Skin epidermis (tissue), 12 donors: ENCODE data around the gene ADGRL3.

ENCODE experiments used
- H3K27ac ChIP-seq, 21 experiments: fragments of 200-600 bp; sonication (generic) in 11 of 21; one replicate each; pipeline ENCODE4 v1.5.0; 2020; ENCODE audit warnings: mild to moderate bottlenecking in 3 of 21, inconsistent platforms in 2 of 21, moderate library complexity in 2 of 21
- H3K4me3 ChIP-seq, 7 experiments: fragments of 200-600 bp; sonication (generic) in 2 of 7; one replicate each; pipeline ENCODE4 v1.5.0; 2020; ENCODE audit warnings: inconsistent platforms in 2 of 7, mild to moderate bottlenecking in 2 of 7, moderate library complexity in 1 of 7

ADGRL3 gene

DNA sequence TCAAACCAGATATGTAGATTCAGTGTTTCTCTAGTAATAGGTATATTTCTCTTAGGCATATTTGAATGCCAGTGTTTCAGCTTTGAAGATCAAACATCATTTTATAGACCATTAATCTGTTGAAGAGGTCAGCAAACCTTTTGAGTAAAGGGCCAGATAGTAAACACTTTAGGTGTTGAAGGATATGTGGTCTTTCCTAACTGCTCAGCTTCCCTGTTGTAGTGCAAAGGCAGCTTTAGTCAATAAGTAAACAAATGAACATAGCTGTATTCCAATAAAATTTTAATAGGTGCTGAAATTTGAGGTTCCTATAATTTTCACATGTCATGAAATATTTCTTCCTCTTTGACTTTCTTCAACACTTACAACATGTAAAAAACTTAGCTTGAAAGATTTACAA lies 201.6 kb downstream of the ADGRL3 start:
- no peak overlapping the region for H3K4me3 ChIP-seq
- no peak overlapping the region for H3K27ac ChIP-seq

DNA sequence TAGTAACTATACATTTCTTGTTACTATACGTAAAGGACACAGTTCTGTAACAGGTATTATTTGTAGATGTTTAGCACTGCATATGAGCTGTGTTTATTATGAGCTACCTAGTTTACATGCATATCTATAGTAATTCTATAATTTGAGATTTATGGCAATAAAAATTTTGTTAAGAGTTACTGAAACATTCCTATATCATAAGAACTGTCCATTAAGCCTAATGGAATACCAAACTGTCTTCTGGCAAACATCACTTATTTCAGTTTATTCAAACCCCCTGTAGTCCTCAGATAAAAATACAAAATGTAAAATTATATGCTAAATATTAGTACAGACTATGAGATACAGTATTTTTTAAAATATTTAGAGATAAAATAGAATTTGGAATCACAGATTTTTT lies 205.2 kb downstream of the ADGRL3 start:
- Histone ChIP-seq H3K27ac (no peak overlapping the region), H3K4me3 (no peak overlapping the region)

DNA sequence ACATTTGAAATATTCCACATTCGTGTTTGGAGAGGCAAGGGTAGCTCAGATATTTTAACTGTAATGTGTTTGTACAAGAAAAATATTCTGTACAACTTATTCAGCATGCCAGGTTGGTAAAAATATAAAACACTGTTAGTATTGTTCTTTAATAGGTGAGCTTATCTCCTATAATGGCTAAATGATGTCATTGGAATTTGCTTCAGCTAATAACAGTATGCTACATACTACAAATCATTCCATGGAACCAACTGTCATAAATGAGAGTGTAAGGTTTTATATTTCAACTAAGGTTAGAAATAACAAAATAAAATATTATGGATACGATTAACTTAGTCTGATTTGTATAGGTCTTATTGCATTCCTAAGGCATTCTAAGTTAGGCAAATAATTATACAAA lies 206.6 kb downstream of the ADGRL3 start:
- Histone ChIP-seq H3K27ac (no peak overlapping the region), H3K4me3 (no peak overlapping the region)

DNA sequence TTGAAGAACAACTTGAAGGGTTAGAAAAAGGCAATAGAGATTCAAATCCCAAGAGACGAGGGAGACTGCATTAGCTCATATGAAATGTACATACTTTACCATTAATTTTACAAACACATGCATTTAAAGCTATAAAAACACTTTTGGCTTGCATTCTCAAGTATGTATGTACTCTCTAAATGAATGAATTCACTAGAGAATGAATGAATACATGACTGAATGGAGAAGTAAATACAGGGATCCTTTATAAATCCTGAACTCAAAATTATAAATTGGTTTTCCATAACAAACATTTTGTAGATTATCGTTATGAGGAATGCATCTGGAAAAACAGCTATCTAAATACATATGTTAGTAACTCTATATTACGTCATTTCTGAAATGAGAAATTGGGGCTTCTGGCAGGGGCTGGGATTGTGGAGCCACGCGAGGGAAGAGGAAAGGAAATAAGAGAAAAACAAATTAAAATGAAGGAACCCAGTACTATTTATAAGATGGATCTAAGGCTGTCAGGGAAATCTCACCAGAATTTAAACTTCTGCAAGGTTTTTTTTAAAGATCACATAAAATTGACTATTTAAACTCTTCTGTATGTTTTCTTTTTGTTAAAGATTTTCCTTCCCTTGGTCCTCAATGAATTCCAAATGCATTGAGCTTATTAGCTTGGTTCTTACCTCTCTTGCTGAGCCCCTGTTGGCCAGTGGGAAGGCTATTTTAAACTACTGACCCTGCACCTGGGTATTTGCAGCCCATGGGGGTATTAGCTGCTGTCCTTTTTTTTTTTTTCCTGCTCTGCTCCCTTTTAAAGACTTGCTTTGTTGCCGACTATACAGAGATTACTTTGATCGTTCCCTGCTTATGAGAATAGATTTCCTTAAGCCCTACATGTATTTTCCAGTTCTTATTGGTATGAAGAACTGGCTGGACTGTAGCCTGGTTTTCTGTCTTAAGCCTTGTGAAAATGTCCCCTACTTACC lies 207.8 kb downstream of the ADGRL3 start:
- no peak overlapping the region for H3K4me3 ChIP-seq
- H3K27ac ChIP-seq, result no peak overlapping the region

DNA sequence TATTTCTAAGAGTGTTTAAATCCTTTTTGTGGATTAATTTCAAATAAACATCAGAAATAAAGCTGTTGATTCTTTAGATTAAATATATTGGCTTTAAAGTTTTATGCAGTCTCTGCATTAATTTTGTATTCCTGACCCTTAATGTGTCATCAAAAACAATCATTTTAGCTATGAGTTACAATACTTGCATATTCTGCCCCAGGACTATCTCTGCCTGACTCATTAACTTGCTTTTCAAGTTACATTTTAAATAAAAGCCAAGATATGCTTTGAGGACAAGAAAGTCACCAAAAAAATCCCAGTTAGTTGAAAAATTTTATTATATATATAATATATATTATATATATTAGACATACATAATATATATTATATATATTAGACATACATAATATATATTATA lies 208.7 kb downstream of the ADGRL3 start:
- Histone ChIP-seq H3K4me3 (no peak overlapping the region), H3K27ac (no peak overlapping the region)

DNA sequence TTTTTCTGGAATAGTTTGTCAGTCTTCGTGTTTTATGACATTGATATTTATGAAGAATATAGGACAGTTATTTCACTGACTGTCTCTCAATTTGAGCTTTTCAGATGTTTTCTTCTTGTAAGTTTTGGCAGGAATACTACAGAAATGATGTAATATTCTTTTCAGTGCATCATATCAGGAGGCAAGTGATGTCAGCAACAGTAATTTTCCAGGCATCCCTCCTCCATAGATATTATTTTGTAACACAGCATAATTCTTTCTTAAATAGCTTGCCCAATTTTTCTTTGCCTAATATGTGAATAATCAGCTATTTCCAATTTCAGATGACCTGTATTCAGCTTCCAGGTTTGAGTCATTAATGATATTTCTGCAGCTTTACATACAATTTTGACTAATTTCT lies 211.1 kb downstream of the ADGRL3 start:
- Histone ChIP-seq H3K4me3 (no peak overlapping the region), H3K27ac (no peak overlapping the region)

DNA sequence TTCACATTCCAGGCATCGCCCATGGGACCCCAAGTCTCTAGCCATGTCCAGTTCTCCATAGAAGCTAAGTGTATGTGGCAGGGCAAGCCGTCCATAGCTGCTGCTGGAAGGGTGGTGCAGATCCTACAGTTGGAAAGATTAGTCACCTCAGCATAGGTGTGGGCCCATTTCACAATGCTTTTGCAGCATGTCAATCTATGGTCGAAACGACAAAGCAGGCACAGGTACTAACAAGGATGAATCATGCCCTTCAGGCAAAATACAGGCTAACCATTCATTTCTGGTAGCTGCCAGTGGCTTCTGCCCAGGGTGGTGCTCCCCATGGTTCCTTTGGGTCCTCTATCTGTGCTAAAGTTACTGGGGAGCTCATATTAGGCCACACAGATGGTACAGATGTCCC lies 225.2 kb downstream of the ADGRL3 start:
- Histone ChIP-seq H3K4me3 (no peak overlapping the region), H3K27ac (no peak overlapping the region)

DNA sequence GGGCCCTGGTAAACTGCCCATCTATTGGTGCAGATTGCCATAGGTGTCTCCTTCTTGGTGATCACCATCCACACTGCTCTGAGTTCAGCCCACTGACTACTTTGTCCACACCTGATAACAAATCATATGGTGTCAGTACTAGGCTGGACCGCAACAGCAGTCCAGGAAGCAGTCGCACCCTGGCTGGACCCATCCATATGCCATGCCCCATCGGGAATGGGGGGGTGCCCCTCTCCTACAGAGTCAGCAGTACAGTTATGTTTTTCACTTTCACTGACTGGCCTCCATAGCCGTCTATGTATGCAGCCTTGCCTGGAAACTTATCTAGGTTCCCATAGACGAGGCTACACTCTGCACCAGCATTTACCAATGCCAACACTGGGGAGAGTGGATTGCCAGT lies 226.1 kb downstream of the ADGRL3 start:
- no peak overlapping the region for H3K27ac ChIP-seq
- H3K4me3 ChIP-seq, result no peak overlapping the region

DNA sequence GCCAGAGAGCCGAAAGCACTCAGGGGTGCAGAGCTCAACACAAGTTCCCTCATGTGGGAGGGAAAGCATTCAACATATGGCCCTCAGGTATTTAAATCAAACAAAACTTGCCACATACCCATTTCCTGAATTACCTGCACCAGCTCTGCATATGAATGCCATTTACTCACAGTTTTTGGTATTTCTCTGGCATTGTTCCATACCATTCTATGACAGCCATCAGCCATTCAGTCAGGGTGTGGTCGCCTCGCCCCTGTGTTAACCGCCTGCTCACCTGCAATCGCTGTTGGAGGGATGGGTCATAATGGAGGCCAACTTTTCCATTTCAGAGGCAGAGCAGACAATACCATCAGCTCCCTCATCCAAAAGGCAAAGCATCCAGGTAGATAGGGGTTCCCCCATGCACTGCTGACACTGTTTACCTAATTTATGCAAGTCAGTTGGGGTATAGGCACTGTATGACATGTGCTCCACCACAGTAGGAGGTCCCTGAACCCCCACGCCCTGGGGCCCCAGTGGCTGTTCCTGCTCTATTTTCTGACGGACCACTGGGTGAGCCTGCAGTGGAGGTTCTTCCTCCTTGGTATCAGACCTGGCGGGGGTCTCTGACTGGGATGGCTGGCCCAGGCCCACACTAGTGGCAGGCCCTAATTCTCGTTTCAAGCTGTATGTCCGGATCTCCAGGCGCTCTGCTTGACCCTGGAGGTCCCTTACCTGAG lies 227.1 kb downstream of the ADGRL3 start:
- H3K27ac ChIP-seq, result peak overlapping the region in 6 of 21 experiments; percentile 13 to 63 (median 40)
- H3K4me3 ChIP-seq, result no peak overlapping the region

DNA sequence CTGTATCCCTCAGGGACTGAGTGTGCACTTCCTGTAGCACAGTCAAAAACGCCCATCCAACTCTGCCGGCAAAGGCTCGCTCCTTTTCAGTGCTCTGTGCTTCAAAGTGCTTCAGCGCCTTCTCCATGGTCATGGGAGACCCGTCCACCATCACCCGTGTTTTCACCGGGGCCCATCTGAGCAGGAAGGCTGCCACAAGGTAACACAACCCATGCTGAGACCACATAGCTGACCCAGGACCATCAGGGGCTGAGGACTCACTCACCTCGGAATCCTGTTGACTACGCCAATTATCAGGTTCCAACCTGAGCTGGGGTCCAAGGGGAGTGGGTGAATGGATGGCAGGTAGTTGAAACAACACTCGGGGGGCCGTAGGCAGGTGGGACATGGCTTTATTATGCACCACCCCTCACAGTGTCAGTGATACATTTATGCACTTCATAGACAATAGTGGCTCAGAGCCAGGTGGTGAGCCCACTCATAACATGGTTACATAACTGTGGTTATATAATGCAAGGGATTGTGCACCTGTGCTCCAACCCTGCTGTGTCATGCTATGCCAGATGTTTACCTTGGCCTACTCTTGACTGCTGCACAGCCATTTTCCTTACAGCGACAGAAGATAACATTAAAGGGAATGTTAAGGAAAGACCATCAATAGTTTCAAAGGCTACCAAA lies 227.8 kb downstream of the ADGRL3 start:
- Histone ChIP-seq H3K4me3 (no peak overlapping the region), H3K27ac (peak overlapping the region in 5 of 21 experiments; percentile 13 to 63 (median 45))

DNA sequence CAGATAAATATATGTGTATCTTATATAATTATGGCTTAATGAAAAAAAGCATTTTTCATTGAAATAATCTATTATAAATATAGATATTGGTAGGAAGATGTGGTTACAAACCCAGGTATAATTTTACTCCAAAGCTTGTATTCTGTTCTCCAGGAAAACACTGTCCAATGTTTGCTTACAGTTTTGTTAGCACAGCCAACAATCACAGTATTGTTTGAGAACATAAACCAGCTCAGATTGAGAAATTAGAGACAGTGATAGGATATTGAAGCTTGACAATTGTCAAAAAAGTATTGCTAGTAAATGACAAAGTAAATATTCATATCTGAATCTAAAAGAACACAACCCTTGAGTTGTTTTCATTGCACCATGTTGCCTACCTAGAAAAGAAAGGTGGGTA lies 228.8 kb downstream of the ADGRL3 start:
- no peak overlapping the region for H3K4me3 ChIP-seq
- H3K27ac ChIP-seq, result peak overlapping the region in 1 of 21 experiments; percentile 51

DNA sequence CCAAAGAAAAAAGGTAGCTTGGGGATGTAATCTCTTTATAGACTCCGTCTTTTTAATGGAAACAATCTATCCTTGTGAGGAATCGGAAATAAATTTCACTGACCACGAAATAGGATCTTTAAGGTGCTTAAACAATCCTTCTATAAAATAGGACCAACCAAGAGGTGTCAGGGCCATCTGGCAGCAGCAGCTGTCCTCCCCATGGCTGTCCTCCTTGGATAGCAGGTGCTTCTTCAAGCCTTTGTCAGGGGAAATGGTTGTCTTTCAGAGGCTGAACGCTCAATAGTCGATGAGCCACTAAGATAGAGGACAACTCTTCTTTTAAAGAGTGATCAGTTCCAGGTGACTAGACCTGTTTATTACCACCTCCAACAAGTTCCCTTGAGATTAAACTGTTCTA lies 231.0 kb downstream of the ADGRL3 start:
- H3K27ac ChIP-seq, result no peak overlapping the region
- H3K4me3 ChIP-seq, result no peak overlapping the region

DNA sequence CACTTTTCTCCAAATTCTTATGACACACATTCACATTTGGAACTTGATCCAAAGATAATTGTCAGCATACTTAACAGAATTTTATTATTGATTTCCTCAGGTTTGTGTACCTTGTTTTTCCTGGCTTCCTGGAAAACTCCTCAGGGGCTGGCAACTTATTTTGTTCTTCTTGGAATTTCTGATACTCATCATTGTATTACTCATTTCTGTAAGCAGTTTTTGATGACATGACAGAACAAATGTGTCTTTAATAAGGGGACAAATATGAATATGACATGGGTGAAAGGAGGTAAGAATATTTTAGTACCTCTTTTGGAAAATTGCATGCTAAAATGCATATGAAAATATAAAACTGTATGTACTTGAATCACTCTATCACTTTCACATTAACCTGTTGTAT lies 237.8 kb downstream of the ADGRL3 start:
- no peak overlapping the region for H3K27ac ChIP-seq
- no peak overlapping the region for H3K4me3 ChIP-seq

DNA sequence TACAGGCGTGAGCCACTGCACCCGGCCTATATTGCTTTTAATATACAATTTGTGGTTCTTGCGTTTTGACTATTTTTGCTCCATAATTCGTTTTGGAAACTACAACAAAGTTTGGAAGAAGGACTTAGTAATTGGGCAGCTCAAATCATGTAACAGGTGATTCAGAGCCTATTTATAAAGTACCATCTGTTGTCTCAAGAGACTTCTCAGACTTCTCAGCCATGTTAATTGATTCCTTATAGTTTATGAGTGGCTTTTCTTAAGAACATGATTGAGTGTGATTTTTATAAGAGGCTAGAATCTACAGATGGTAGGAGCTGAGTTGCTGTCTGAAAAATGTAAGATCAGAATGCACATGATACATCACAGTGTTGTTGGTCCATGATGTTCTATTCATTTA lies 240.2 kb downstream of the ADGRL3 start:
- H3K4me3 ChIP-seq, result no peak overlapping the region
- no peak overlapping the region for H3K27ac ChIP-seq

DNA sequence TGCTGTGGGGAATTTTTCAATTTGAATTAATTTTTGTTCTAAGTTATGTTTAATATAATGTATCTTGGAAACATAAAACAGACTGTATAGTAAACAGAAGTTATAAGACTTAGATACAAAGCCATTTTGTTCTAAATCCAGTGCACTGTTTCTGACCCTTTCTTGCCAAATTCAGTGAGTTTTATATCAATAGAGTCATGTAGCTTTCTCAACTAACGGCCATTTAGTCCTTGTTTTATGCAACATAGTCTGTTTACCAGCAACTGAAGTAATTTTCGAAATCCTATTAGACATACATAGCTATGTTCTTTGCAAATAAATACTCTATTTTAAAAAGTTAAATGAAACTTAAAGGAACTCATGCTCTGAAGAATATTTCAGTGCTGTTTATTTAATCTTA lies 242.8 kb downstream of the ADGRL3 start:
- H3K27ac ChIP-seq, result no peak overlapping the region
- H3K4me3 ChIP-seq, result no peak overlapping the region

DNA sequence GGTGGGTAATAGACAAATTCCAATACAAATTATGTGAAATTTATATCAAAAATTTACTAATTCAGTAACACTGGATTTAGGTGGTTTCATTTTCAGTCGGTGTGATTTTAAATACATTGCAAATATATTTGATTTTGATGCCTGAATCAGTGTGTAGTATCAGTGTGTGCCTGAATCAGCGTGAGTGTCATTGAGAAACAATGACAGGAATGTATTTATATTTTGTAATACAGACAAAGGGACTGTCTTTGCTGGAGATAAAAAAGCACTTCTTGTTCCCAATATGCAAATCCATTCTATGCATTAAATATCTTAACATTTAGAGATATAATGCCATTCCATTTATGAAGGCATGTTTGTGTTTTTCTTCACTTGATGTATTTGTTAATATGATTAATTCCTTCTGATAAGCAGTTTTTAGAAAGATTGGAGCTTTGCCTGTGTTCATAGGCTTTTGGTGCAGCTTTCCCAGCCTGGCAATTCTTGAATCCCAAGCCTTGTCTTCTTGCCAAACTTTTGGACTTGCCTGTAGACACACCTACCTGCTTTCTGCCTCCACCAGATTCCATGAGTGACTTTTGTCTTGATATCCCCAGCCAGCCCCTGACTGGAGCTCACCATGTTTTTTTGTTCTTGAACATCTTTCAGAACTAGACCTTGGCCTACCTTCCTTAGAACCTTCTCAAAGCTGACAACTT lies 243.8 kb downstream of the ADGRL3 start:
- no peak overlapping the region for H3K4me3 ChIP-seq
- no peak overlapping the region for H3K27ac ChIP-seq

DNA sequence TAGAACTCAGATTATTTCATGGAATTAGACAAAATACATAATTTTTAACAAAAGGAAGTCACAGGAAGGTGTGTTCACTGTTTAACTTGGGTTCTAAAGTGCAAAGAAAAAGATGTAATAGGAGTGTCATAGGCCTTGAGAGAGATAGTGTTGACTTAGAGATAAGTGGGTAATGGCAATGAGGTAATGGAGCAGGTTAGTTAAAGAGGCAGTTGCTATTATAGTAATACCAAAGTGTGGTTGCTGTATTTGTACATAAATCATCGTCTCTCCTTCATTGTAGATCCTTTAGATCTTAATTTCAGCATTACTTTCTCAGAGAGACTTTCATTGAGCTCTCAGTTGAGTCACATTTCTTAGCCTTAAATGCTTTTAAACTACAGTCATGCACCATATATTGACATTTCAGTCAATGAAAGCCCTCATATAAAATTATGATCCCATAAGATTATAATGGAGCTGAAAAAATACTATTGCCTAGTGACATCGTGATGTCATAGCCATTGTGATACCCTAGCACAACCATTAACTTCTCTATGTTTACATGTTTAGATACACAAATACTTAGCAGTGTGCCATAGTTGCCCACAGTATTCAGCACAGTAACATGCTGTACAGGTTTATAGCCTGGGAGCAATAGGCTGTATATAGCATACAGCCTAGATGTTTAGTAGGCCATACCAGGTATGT lies 245.4 kb downstream of the ADGRL3 start:
- no peak overlapping the region for H3K27ac ChIP-seq

DNA sequence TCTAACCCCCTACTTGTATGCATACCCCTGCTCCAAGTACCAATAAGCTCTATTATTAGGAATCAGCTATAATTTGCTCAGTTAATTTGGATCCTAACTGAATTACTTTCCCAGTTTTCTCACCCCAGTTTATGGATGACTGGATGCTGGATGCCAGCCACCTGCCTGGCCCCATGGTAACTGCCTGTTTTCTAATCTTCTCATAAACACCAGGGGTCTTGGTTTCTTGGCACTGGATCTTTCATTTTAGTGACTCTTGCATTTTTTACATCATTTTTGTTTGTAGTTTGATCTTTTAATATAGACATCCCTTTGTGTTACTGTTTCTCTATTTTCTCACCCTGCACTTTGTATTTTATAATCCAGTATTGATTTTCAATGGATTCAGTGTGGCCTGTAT lies 246.8 kb downstream of the ADGRL3 start:
- Histone ChIP-seq H3K4me3 (no peak overlapping the region), H3K27ac (no peak overlapping the region)

More for the DNA sequence above, 245.4 kb downstream of the ADGRL3 start:
- no peak overlapping the region for H3K4me3 ChIP-seq

DNA sequence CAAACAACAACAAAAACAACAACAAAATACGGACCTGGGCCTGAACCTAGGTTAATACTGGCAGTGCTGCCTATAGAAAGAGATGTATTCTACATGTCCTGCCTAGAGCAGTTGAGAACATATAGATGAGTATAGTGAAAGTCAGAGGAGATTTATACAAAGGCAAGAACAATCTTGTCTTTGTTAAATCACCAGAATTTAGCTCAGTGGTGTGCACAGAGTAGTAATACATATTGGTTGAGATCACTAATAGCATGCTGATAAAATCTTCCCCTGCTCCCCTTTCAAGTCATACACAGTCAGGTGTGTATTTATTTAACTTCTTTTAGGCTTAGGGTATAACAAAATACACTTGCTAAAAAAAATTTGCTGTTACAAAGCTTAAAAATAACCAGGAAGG lies 247.8 kb downstream of the ADGRL3 start:
- H3K4me3 ChIP-seq, result no peak overlapping the region
- H3K27ac ChIP-seq, result no peak overlapping the region
